PC-9 (cell line): ENCODE measurements around the gene ARHGEF28.

Source experiments
- CTCF ChIP-seq: fragments of 200-600 bp; sonication (generic); conservative IDR thresholded peaks from 2 replicates; pipeline ENCODE4 v1.6.1; 2017; ENCODE audit warnings: mixed run types, antibody characterized with exemption, mild to moderate bottlenecking, moderate library complexity
- EZH2 ChIP-seq: fragments of 200-600 bp; sonication (generic); IDR thresholded peaks from 2 replicates; pipeline ENCODE4 v1.8.0; 2017; ENCODE audit warnings: antibody characterized with exemption, low read depth

- TF ChIP-seq EZH2: no peak
- TF ChIP-seq CTCF: no peak
Observed at GRCh38 chr5:73729329-73729728, 103.3 kb downstream of the ARHGEF28 start.
